Hepatocyte (in vitro differentiated cells): Measurements from ENCODE around the gene DCDC1. TPM values are rescaled to one million over a fixed set of nuclear protein-coding genes. Genes with fewer than 3 reads are reported as not detected.

Source experiments
- DNase-seq: peaks from one replicate; pipeline ENCODE4 v3.0.0-alpha.2; 2016; ENCODE audit warnings: low spot score
- H2AFZ ChIP-seq: fragments of 200-600 bp; sonication (generic); 2 replicates; pipeline ENCODE4 v1.6.0; 2016; ENCODE audit warnings: antibody characterized with exemption, mild to moderate bottlenecking
- H3K27ac ChIP-seq: fragments of 200-600 bp; sonication (generic); 2 replicates; pipeline ENCODE4 v1.5.1; 2016; ENCODE audit warnings: mild to moderate bottlenecking
- H3K27me3 ChIP-seq: fragments of 200-600 bp; sonication (generic); 2 replicates; pipeline ENCODE4 v1.6.1; 2016
- H3K36me3 ChIP-seq: fragments of 200-600 bp; sonication (generic); replicated peaks from 2 replicates; pipeline ENCODE4 v1.5.1; 2016; ENCODE audit warnings: low read depth; ENCODE audit not compliant: insufficient read depth
- H3K4me1 ChIP-seq: fragments of 200-600 bp; sonication (generic); 2 replicates; pipeline ENCODE4 v1.5.1; 2016; ENCODE audit warnings: mild to moderate bottlenecking, moderate library complexity; ENCODE audit not compliant: insufficient read depth
- H3K4me2 ChIP-seq: fragments of 200-600 bp; sonication (generic); 2 replicates; pipeline ENCODE4 v1.6.0; 2016
- H3K4me3 ChIP-seq: fragments of 200-600 bp; sonication (generic); 2 replicates; pipeline ENCODE4 v1.5.1; 2016; ENCODE audit warnings: mild to moderate bottlenecking
- H3K79me2 ChIP-seq: fragments of 200-600 bp; sonication (generic); 2 replicates; pipeline ENCODE4 v1.6.0; 2017; ENCODE audit warnings: mild to moderate bottlenecking
- H3K9me2 ChIP-seq: fragments of 200-600 bp; sonication (generic); replicated peaks from 2 replicates; pipeline ENCODE4 v1.6.0; 2017; ENCODE audit warnings: mild to moderate bottlenecking; ENCODE audit not compliant: insufficient read depth
- H3K9me3 ChIP-seq: fragments of 200-600 bp; sonication (generic); 2 replicates; pipeline ENCODE4 v1.5.1; 2016; ENCODE audit warnings: low read depth, mild to moderate bottlenecking
- H4K20me1 ChIP-seq: fragments of 200-600 bp; sonication (generic); 2 replicates; pipeline ENCODE4 v1.6.0; 2016; ENCODE audit warnings: mild to moderate bottlenecking; ENCODE audit not compliant: insufficient read depth, poor library complexity, severe bottlenecking
- EZH2 ChIP-seq: fragments of 200-600 bp; sonication (generic); IDR thresholded peaks from 2 replicates; pipeline ENCODE4 v1.6.1; 2016; ENCODE audit warnings: antibody characterized with exemption, mild to moderate bottlenecking, borderline replicate concordance
- EZH2phosphoT487 ChIP-seq: fragments of 200-600 bp; sonication (generic); IDR thresholded peaks from one replicate; pipeline ENCODE4 v1.6.1; 2018; ENCODE audit warnings: antibody characterized with exemption, mild to moderate bottlenecking, low read depth, moderate library complexity; ENCODE audit not compliant: unreplicated experiment, severe bottlenecking
- WGBS: methylation state at CpG from one replicate; pipeline ENCODE4 v1.1.6; 2016; ENCODE audit warnings: low lambda C conversion rate; ENCODE audit errors: missing lambda C conversion rate; 5-methylcytosine and 5-hydroxymethylcytosine counted together
- polyA plus RNA-seq: library from polyadenylated mRNA; unstranded; fragments of >200 nt; fragmentation: Nextera tagmentation; extraction: Ambion mirVana; gene quantifications from 2 replicates; pipeline ENCODE4 v1.2.1, GENCODE V29; 2016
- total RNA-seq: library from RNA; depleted of rRNA; stranded (reverse); fragments of >200 nt; gene quantifications from 2 replicates; pipeline ENCODE4 v1.2.3, GENCODE V29; 2014
- TF ChIP-seq, protein P1 (sequence below): fragments of 200-600 bp; sonication (generic); IDR thresholded peaks from 2 replicates; pipeline ENCODE4 v1.5.1; 2016; ENCODE audit warnings: antibody characterized with exemption, mild to moderate bottlenecking; ENCODE audit not compliant: poor library complexity

DCDC1 gene
- total and polyA plus RNA-seq, 2 experiments from 2014 or later: 0.63 to 1.9 TPM

DNA sequence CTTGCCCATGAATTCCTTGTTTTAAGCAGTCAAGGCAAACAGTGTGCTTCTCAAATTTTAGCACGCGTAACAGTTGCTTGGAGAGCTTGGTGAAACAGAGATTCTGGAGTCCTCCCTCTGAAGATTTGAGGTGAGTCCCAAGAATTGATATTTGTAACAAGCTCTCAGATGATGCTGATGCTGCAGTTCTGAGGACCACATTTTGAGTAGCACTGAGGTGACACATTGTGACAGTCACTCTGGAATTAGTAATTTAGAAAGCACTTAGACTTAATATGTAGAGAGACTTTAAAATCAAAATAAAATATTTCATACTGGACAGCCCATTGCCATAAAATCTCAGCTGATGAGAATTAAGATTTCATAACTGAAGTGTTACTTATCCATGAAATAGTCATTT, 38.7 kb upstream of the DCDC1 start:
- no peak overlapping the region for H3K4me3 ChIP-seq
- H4K20me1 ChIP-seq: no peaks in the 10 kb centered on the region
- WGBS: 98% methylated on average over 2 of the region's 2 CpGs
- no peak overlapping the region for H2AFZ ChIP-seq
- no peaks in the 10 kb centered on the region for H3K36me3 ChIP-seq
- no peaks in the 10 kb centered on the region for H3K27me3 ChIP-seq
- H3K9me2 ChIP-seq: no peaks in the 10 kb centered on the region
- TF ChIP-seq EZH2: no peak
- TF ChIP-seq, protein P1, sequence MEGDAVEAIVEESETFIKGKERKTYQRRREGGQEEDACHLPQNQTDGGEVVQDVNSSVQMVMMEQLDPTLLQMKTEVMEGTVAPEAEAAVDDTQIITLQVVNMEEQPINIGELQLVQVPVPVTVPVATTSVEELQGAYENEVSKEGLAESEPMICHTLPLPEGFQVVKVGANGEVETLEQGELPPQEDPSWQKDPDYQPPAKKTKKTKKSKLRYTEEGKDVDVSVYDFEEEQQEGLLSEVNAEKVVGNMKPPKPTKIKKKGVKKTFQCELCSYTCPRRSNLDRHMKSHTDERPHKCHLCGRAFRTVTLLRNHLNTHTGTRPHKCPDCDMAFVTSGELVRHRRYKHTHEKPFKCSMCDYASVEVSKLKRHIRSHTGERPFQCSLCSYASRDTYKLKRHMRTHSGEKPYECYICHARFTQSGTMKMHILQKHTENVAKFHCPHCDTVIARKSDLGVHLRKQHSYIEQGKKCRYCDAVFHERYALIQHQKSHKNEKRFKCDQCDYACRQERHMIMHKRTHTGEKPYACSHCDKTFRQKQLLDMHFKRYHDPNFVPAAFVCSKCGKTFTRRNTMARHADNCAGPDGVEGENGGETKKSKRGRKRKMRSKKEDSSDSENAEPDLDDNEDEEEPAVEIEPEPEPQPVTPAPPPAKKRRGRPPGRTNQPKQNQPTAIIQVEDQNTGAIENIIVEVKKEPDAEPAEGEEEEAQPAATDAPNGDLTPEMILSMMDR: no peak
- no peak for TF ChIP-seq EZH2phosphoT487
- H3K9me3 ChIP-seq: no peaks in the 10 kb centered on the region
- H3K4me1 ChIP-seq: no peaks in the 10 kb centered on the region
- DNase-seq: no peak
- no peaks in the 10 kb centered on the region for H3K79me2 ChIP-seq
- H3K27ac ChIP-seq: no peak overlapping the region
- H3K4me2 ChIP-seq: no peak overlapping the region

DNA sequence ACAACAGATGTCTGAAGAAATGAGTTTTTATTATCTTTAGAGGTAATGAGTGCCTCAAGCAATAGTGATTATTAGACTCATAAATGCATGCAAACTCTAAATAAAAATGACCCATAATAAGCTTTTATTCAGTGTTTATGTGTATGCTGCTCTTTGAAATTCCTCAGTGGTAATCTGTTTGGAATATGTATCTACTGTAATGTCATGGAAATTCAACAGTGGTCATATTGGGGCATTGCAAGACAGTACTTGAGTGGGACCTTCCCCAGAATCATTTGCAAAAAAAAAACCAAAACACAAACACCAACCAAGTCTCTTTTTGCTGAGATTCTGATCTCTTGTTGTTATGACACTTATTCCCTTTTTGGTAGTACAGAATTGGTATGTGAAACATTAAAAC, 35.1 kb upstream of the DCDC1 start:
- Histone ChIP-seq H3K79me2 (no peaks in the 10 kb centered on the region), H3K27me3 (no peaks in the 10 kb centered on the region), H3K9me2 (no peaks in the 10 kb centered on the region), H3K4me3 (no peak overlapping the region), H2AFZ (no peak overlapping the region), H3K4me2 (no peak overlapping the region), H3K4me1 (no peaks in the 10 kb centered on the region), H3K36me3 (no peaks in the 10 kb centered on the region), H3K27ac (no peak overlapping the region), H3K9me3 (no peaks in the 10 kb centered on the region), H4K20me1 (no peaks in the 10 kb centered on the region)
- TF ChIP-seq, protein P1: no peak
- TF ChIP-seq EZH2phosphoT487 (no peak), EZH2 (no peak)
- no peak for DNase-seq

DNA sequence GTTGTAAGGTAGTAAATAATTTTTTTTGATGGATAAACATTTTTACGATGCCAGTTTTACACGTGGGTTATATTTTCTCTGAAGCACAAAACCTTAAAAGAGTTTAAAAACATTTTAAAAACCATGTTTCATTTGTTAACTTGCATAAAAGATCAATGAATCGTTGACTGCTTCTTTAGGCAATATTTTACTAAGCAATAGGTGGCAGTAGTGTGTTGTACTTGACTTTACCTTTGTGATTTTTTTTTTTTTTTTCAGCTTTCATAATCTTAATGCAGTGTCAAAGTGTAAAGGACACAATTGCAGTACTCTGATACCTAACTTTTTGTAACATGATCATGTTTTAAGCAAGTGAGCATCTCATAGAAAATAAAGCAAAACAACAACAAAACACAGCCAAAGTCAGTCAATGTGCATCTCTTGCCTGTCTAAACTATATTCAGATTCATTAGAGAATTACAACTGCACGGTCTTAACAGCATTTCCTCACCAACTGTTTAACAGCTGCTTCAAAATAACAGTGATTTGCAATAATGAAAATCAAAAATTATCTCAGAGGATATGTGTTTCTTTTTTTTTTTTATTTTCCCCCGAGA, 27.8 kb upstream of the DCDC1 start:
- Histone ChIP-seq H4K20me1 (no peaks in the 10 kb centered on the region), H3K79me2 (no peaks in the 10 kb centered on the region), H3K27ac (no peak overlapping the region), H3K9me3 (no peaks in the 10 kb centered on the region), H3K9me2 (no peaks in the 10 kb centered on the region), H2AFZ (no peak overlapping the region), H3K4me2 (no peak overlapping the region), H3K4me1 (no peaks in the 10 kb centered on the region), H3K27me3 (no peaks in the 10 kb centered on the region), H3K4me3 (no peak overlapping the region), H3K36me3 (no peaks in the 10 kb centered on the region)
- no peak for TF ChIP-seq EZH2phosphoT487
- TF ChIP-seq, protein P1: peak; percentile 62
- TF ChIP-seq EZH2: no peak
- peak; percentile 38 for DNase-seq
- WGBS: 46% methylated on average over 5 of the region's 5 CpGs
